NCI-H1092 treated with DMSO at 0.1 percent for 48 hours (cell line): Measurements from ENCODE around the gene METTL18.

Experiments
- DNase-seq: peaks from one replicate; lab custom pipeline; 2025; lab: John Stamatoyannopoulos, UW

The METTL18 gene

DNA sequence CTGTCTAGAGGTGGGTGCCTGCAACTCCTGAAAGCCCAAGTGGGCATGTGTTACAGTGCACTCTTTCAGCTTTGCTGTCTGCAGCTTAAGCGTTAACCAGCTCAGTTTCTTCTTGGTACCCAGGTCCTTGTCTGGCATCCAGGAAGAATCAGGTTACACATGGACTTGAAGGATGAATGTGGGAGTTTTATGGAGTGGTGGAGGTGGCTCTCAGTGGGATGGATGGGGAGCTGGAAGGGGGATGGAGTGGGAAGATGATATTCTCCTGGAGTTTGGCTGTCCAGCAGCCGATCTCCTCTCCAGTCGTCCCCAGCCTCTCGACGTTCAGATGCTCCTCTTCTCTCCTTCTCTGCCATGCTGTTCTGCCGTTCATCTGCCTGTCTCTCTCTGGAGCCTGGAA, 9.4 kb downstream of the METTL18 start:
- DNase-seq: no peak

GRCh38 chr1:169784102-169784501, 10.6 kb downstream of the METTL18 start:
- DNase-seq: no peak

DNA sequence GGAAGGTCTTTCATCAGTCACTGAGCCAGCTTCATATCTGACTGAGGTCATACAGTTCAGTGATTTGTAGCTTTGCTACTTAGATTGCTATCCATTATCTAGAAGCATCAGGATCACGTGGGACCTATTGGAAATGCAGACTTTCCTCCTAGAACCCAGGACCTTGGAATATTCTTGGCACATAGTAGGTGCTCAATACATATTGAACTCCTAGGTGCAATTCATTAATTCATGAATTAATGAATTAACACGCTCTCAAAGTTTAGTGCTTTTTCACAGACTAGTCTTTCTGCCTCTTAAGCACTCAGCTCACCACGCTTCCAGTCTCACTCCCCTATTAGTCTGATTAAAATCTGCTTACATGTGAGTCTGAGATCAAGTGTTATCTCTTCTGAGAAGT, 12.1 kb downstream of the METTL18 start:
- no peak for DNase-seq

DNA sequence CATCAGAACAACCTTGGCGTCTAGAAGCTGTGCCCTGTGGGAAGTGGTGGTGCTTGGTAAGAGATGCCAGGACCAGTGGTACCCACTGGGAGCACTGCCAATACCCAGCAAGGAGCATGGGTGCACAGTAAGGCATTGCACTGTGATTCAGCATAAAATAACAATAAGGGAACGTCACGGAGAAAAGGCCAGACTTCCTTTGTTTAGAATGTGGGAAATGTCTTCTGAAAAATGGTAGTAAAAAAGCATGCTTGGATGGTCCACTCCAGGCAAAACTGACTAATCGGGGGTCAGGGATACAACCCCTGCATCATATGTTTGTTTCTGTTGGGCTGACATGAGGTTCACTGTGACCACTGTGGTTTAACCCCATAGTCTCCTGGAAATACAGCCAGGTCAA, 14.7 kb downstream of the METTL18 start:
- no peak for DNase-seq

DNA sequence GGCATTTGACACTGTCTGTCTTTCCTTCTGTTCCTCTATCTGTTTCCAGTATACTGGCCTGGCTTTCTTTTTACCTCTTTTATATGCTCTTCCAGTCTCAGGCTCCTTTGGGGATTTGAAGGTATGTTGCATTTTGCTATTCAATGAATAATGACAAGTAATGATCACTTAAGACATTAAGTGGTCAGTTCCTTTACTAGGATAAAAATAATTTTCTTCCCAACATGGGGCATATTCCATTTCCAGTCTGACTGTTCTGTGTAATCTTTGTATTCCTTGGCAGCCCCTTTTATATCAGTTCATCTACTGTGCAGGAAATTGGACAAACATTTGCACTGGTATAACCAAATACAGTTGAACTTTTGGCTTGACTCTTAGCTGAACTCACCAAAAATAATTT, 15.6 kb downstream of the METTL18 start:
- no peak for DNase-seq

- no peak for DNase-seq
These were observed 18.3 kb downstream of the METTL18 start for GRCh38 chr1:169776440-169776839.

DNA sequence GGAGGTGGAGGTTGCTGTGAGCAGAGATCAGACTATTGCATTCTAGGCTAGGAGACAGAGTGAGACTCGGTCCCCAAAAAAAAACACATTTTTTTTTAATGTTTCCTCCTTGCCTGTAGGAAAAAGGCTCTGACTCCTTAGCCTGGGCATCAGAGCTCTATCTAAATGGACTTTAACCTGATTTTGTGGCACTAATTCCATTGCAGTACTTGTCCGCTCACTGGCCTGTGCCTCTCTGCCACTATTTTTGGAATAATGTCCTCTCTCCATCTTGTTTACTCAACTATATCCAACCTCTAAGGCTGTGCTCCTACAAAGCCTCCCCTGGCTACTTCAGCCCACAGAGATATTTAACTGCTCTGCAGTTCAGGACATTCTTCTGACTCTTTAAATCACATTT, 26.5 kb downstream of the METTL18 start:
- DNase-seq: no peak

GRCh38 chr1:169765580-169766331, 29.0 kb downstream of the METTL18 start:
- no peak for DNase-seq

DNA sequence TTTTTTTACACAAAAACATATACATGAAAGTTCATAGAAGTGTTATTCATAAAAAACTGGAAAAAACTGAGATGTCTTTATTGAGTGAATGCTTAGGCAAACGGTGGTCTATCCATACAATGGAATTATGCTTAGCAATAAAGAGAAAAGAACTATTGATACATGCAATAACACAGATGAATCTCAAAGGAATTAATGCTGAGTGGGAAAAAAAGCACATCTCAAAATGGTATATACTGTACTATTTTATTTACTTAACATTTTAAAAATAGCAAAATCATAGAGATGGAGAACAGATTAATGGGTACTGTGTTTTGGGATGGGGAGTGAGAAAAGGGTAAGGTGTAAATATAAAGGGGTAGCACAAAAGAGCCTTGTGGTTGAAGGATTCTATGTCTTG, 29.8 kb downstream of the METTL18 start:
- DNase-seq: no peak

DNA sequence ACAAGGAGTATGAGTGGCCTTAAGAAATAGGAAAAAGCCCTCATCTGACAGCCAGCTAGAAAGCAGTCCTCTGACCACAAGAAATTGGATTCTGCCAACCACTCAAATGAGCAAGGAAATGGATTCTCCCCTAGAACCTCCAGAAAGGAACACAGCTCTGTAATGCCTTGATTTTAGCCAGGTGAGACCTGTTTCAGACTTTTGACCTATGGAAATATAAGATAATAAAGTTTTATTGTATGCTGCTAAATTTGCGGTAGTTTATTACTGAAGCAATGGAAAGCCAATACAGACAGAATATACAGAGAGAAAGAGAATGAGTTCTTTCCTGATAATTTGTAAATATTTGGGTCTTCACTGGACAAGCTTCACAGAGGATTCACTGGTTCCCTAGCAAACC, 32.0 kb downstream of the METTL18 start:
- DNase-seq: no peak

GRCh38 chr1:169759038-169759437, 35.7 kb downstream of the METTL18 start:
- DNase-seq: no peak

GRCh38 chr1:169753549-169753948, 41.2 kb downstream of the METTL18 start:
- no peak for DNase-seq

GRCh38 chr1:169750041-169750440, 44.7 kb downstream of the METTL18 start:
- DNase-seq: no peak

GRCh38 chr1:169746550-169746949, 48.2 kb downstream of the METTL18 start:
- no peak for DNase-seq

DNA sequence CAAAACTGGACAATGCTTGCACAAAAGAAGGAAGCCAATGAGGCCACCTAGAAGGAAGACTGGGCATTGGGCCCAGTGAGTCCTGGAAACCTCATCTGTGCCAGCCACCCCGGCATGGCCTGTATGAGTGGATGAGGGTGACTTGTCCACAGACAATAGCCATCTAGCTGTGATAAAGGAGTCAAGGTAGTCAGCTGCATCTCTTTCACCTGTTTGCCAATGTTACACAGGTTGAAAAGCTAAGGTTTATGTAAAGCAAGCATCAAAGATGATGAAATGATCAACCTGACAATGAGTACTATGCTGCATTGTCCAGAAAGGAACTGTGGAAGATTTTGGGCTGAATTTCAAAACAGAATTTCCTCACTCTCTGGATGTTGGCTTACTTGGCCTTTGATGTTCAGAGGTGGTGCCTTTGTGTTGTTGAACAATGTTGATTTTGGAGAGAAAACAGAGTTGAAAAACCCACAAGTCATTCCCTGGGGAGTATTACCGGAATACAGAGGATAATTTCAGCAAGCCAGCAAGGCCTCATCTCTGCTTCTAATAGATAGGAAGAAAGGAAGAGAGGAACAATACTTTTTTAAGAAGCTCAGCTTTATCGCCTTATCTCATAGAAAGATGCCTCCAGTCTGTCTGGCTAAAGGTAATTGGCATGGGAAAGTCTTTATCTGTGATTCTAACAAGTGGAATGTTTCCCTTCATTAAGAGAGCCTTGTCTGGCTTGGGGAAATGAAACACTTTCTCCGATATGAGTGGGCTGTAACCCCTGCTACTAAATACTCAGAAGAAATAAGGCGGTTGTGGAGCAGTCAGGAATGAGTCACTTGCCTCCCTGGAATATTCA, 49.5 kb downstream of the METTL18 start:
- no peak for DNase-seq
